ENCODE data around the gene DPYSL5. TPM values are rescaled to one million over a fixed set of nuclear protein-coding genes. Genes with fewer than 3 reads are reported as not detected.
"Not testable (repeated sequence)": the region's sequence is repeated elsewhere in the genome, so short reads cannot be mapped to it uniquely, and the experiment has no call there.

The DPYSL5 gene
- total RNA-seq, 2 donors from 2014 or later = 3.1 to 3.5 TPM

DNA sequence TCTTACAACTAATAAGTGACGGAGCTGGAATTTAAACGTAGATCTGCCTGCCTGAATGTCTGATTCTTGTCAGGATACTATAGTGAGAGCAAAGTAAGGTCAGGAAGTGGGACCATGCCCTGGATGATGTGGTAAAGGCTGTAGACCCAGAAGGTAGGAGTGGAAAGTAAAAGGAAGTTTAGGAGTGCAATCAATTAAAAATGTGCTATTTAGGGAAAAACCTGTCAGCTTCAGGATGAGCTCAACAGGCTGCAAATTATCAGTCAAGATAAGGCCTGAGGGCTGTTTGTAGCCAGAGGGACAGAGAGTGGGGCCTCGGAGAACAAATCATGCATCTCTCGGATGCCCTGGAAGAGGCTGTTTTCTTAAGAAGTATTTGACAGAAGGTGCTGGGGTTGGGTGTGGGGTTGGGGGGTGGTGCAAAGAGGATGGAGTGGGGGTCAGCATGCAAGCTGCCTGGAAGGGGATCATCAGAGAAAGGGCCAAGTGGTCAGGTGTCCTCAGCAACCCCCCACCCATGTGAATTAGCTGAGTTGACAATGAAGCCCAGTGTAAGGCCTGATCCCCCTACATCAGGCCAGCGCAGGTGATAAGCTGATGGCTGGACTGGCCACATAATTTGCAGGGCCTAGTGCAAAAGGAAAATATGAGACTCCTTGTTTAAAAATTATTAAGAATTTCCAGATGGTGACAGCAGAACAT lies 69.4 kb downstream of the DPYSL5 start:
- Histone ChIP-seq H3K4me1 (ENCODE audit: control insufficient read depth, insufficient read depth, low read length) (peaks cover 2% of the 10 kb centered on the region), H3K9me3 (ENCODE audit: control insufficient read depth, low read length) (no peaks in the 10 kb centered on the region), H3K36me3 (ENCODE audit: control insufficient read depth, insufficient read depth, low read length) (no peaks in the 10 kb centered on the region), H3K27me3 (ENCODE audit: control insufficient read depth, insufficient read depth, low read length, poor library complexity, severe bottlenecking) (peaks cover 4% of the 10 kb centered on the region), H3K4me3 (ENCODE audit: low read length) (no peak overlapping the region), H3K27ac (ENCODE audit: low read depth, low read length) (no peak overlapping the region), H3K9ac (ENCODE audit: extremely low read depth, low read length, poor library complexity, severe bottlenecking) (no peak overlapping the region)
- DNase-seq = no peak
- H3K27me3 Mint-ChIP-seq (ENCODE audit: insufficient read depth) = peaks cover 4% of the 10 kb centered on the region
- no peaks in the 10 kb centered on the region for H3K36me3 Mint-ChIP-seq (ENCODE audit: low read depth)
- no peak overlapping the region for H3K27ac Mint-ChIP-seq
- WGBS, 2 experiments (ENCODE audit: insufficient coverage in 1 of 2, insufficient read length in 1 of 2) = 85 to 88% methylated on average over 2 to 5 of the region's 5 CpGs
- TF ChIP-seq, protein P1, sequence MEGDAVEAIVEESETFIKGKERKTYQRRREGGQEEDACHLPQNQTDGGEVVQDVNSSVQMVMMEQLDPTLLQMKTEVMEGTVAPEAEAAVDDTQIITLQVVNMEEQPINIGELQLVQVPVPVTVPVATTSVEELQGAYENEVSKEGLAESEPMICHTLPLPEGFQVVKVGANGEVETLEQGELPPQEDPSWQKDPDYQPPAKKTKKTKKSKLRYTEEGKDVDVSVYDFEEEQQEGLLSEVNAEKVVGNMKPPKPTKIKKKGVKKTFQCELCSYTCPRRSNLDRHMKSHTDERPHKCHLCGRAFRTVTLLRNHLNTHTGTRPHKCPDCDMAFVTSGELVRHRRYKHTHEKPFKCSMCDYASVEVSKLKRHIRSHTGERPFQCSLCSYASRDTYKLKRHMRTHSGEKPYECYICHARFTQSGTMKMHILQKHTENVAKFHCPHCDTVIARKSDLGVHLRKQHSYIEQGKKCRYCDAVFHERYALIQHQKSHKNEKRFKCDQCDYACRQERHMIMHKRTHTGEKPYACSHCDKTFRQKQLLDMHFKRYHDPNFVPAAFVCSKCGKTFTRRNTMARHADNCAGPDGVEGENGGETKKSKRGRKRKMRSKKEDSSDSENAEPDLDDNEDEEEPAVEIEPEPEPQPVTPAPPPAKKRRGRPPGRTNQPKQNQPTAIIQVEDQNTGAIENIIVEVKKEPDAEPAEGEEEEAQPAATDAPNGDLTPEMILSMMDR (conservative IDR thresholded peaks at IDR 0.05) = no peak
- no peaks in the 10 kb centered on the region for H3K9me3 Mint-ChIP-seq
- peaks cover 4% of the 10 kb centered on the region for H3K4me1 Mint-ChIP-seq
- no peak overlapping the region for H3K4me3 Mint-ChIP-seq

DNA sequence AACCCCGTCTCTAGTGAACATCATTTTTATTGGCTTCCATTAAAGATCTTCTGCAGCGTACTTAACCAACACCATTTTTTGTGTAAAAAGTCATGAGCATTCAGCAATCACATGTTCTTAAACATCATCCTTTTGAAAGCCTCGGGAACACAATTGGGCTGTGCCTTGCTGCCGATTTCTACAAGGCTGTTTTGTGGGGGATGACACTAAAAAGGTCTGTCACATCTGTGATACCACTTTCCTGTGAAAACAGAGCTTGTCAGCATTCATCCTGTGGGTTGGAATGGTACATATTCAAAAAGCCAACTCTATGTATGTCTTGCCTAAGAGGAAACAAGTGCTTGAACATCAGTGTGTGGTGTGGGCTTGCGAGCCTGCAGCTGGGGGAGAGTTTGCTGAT lies 73.4 kb downstream of the DPYSL5 start:
- no peak overlapping the region for H3K9ac ChIP-seq (ENCODE audit: extremely low read depth, low read length, poor library complexity, severe bottlenecking)
- H3K9me3 ChIP-seq (ENCODE audit: control insufficient read depth, low read length) = no peaks in the 10 kb centered on the region
- Mint-ChIP-seq H3K27me3 (ENCODE audit: insufficient read depth) (peaks cover 5% of the 10 kb centered on the region), H3K4me3 (no peak overlapping the region), H3K9me3 (no peaks in the 10 kb centered on the region), H3K36me3 (ENCODE audit: low read depth) (no peaks in the 10 kb centered on the region), H3K4me1 (peaks cover 9% of the 10 kb centered on the region), H3K27ac (no peak overlapping the region)
- H3K27me3 ChIP-seq (ENCODE audit: control insufficient read depth, insufficient read depth, low read length, poor library complexity, severe bottlenecking) = no peaks in the 10 kb centered on the region
- H3K27ac ChIP-seq (ENCODE audit: low read depth, low read length) = no peak overlapping the region
- WGBS, 2 experiments (ENCODE audit: insufficient coverage in 1 of 2, insufficient read length in 1 of 2) = 88 to 95% methylated on average over 5 of the region's 5 CpGs
- no peaks in the 10 kb centered on the region for H3K36me3 ChIP-seq (ENCODE audit: control insufficient read depth, insufficient read depth, low read length)
- no peak for DNase-seq
- peaks cover 2% of the 10 kb centered on the region for H3K4me1 ChIP-seq (ENCODE audit: control insufficient read depth, insufficient read depth, low read length)
- no peak overlapping the region for H3K4me3 ChIP-seq (ENCODE audit: low read length)
- TF ChIP-seq, protein P1 (conservative IDR thresholded peaks at IDR 0.05) = no peak

DNA sequence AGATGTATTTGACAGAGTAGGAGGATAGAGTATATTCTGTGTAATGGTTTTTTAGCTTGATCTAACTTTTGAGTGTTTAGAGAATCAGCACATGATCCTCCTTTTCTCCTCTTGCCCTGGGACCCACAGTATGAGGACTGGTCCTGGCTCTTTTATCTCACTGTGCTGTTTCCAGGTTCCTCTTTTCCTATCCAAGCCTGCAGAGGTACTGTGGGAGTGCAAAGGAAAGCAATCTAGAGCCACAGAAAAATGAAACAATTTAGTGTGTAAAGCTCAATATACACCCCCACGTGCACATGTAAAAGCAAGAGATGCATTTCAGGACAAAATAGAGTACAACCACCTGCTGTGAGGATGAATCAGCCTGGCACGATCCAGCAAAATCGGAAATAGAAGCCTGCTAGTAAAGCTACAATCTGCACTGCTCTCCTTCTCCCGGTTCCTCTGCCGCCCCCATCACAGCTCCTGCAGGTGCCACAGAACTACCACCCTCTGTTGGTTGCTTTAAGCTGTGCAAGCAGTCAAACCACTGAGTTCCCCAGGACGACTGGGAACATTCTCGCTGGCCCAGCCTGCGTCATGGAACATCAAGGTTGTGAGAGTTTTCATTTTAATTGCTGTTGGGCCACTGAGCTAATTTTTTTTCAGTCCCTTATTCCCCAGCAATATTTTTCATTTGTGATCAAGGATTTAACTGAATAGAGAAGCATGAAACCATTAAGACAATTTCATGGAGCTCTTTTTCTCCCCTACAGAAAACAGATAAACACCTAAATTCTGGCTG lies 74.7 kb downstream of the DPYSL5 start:
- WGBS, 2 experiments (ENCODE audit: insufficient coverage in 1 of 2, insufficient read length in 1 of 2) = 17 to 26% methylated on average over 5 to 8 of the region's 8 CpGs
- Histone ChIP-seq H3K9ac (ENCODE audit: extremely low read depth, low read length, poor library complexity, severe bottlenecking) (no peak overlapping the region), H3K4me3 (ENCODE audit: low read length) (no peak overlapping the region), H3K27me3 (ENCODE audit: control insufficient read depth, insufficient read depth, low read length, poor library complexity, severe bottlenecking) (no peaks in the 10 kb centered on the region), H3K36me3 (ENCODE audit: control insufficient read depth, insufficient read depth, low read length) (no peaks in the 10 kb centered on the region), H3K4me1 (ENCODE audit: control insufficient read depth, insufficient read depth, low read length) (no peaks in the 10 kb centered on the region), H3K27ac (ENCODE audit: low read depth, low read length) (no peak overlapping the region), H3K9me3 (ENCODE audit: control insufficient read depth, low read length) (no peaks in the 10 kb centered on the region)
- H3K4me1 Mint-ChIP-seq = peaks cover 9% of the 10 kb centered on the region
- no peak overlapping the region for H3K27ac Mint-ChIP-seq
- H3K9me3 Mint-ChIP-seq = no peaks in the 10 kb centered on the region
- TF ChIP-seq, protein P1 (conservative IDR thresholded peaks at IDR 0.05) = peak; percentile 84
- H3K36me3 Mint-ChIP-seq (ENCODE audit: low read depth) = no peaks in the 10 kb centered on the region
- DNase-seq = peak; percentile 88
- no peak overlapping the region for H3K4me3 Mint-ChIP-seq
- peaks cover 5% of the 10 kb centered on the region for H3K27me3 Mint-ChIP-seq (ENCODE audit: insufficient read depth)

DNA sequence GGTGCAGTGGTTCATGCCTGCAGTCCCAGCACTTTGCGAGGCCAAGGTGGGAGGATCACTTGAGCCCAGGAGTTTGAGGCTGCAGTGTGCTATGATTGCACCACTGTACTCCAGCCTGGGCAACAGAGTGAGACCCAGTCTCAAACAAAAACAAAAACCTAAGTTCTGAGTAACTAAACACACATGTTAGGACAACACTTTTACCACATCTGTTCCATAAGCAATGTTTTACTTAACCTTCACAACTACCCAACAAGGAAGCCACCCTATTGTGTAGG lies 75.2 kb downstream of the DPYSL5 start:
- not testable (repeated sequence) for H3K36me3 Mint-ChIP-seq (ENCODE audit: low read depth); H3K9me3 ChIP-seq (ENCODE audit: control insufficient read depth, low read length); H3K27me3 ChIP-seq (ENCODE audit: control insufficient read depth, insufficient read depth, low read length, poor library complexity, severe bottlenecking); H3K4me1 Mint-ChIP-seq; H3K36me3 ChIP-seq (ENCODE audit: control insufficient read depth, insufficient read depth, low read length); H3K9me3 Mint-ChIP-seq; H3K9ac ChIP-seq (ENCODE audit: extremely low read depth, low read length, poor library complexity, severe bottlenecking); H3K4me3 ChIP-seq (ENCODE audit: low read length); H3K4me1 ChIP-seq (ENCODE audit: control insufficient read depth, insufficient read depth, low read length); H3K27ac ChIP-seq (ENCODE audit: low read depth, low read length); H3K4me3 Mint-ChIP-seq; DNase-seq; H3K27ac Mint-ChIP-seq; H3K27me3 Mint-ChIP-seq (ENCODE audit: insufficient read depth)
- WGBS, 2 experiments (ENCODE audit: insufficient coverage in 1 of 2, insufficient read length in 1 of 2) = 73 to 90% methylated on average over 1 of the region's 1 CpG
